ENCODE results near the gene PTGER4. TPM values are rescaled to one million over a fixed set of nuclear protein-coding genes. Genes with fewer than 3 reads are reported as not detected.

PTGER4 gene
- total RNA-seq, 1 experiment from 2014 or later: 0.92 TPM

DNA sequence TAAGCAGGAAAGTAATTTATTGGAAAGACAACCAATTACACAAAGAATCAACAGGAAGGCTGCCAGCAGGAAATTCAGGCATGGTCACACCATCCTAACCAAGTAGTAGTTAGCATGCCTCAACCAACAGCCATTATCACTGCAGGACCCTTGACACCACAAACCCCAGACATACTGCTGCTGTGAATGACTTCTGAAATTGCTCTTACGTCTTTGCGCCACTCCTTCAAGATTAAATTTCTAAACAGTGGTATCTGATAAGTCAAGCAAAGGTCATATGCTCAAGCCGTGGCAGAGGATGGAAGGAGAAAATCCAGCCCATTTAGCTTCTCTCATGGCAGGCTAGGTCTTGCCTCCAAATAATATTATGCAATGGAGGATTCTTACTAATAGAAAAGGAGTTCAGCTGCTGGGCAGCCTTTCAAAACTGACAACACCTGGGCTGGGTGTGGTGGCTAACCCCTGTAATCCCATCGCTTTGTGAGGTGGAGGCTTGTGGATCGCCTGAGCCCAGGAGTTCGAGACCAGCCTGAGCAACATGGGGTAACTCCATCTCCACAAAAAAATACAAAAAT lies 5.0 kb upstream of the PTGER4 start (continued):
- TF ChIP-seq, protein P1, sequence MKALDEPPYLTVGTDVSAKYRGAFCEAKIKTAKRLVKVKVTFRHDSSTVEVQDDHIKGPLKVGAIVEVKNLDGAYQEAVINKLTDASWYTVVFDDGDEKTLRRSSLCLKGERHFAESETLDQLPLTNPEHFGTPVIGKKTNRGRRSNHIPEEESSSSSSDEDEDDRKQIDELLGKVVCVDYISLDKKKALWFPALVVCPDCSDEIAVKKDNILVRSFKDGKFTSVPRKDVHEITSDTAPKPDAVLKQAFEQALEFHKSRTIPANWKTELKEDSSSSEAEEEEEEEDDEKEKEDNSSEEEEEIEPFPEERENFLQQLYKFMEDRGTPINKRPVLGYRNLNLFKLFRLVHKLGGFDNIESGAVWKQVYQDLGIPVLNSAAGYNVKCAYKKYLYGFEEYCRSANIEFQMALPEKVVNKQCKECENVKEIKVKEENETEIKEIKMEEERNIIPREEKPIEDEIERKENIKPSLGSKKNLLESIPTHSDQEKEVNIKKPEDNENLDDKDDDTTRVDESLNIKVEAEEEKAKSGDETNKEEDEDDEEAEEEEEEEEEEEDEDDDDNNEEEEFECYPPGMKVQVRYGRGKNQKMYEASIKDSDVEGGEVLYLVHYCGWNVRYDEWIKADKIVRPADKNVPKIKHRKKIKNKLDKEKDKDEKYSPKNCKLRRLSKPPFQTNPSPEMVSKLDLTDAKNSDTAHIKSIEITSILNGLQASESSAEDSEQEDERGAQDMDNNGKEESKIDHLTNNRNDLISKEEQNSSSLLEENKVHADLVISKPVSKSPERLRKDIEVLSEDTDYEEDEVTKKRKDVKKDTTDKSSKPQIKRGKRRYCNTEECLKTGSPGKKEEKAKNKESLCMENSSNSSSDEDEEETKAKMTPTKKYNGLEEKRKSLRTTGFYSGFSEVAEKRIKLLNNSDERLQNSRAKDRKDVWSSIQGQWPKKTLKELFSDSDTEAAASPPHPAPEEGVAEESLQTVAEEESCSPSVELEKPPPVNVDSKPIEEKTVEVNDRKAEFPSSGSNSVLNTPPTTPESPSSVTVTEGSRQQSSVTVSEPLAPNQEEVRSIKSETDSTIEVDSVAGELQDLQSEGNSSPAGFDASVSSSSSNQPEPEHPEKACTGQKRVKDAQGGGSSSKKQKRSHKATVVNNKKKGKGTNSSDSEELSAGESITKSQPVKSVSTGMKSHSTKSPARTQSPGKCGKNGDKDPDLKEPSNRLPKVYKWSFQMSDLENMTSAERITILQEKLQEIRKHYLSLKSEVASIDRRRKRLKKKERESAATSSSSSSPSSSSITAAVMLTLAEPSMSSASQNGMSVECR (CRISPR knock-in tag; IDR thresholded peaks at IDR 0.05; ENCODE audit: borderline replicate concordance): no peak
- TF ChIP-seq NFE2L1 (CRISPR knock-in tag; IDR thresholded peaks at IDR 0.05) (no peak), GRHL2 (CRISPR knock-in tag; IDR thresholded peaks at IDR 0.05; ENCODE audit: insufficient replicate concordance, severe bottlenecking) (no peak), ZNF219 (CRISPR knock-in tag; IDR thresholded peaks at IDR 0.05; ENCODE audit: borderline replicate concordance) (no peak), SP1 (CRISPR knock-in tag; conservative IDR thresholded peaks at IDR 0.05) (no peak), RELA (CRISPR knock-in tag; IDR thresholded peaks at IDR 0.05; ENCODE audit: borderline replicate concordance) (no peak), EMX1 (CRISPR knock-in tag; IDR thresholded peaks at IDR 0.05) (no peak)
- TF ChIP-seq, protein P2, sequence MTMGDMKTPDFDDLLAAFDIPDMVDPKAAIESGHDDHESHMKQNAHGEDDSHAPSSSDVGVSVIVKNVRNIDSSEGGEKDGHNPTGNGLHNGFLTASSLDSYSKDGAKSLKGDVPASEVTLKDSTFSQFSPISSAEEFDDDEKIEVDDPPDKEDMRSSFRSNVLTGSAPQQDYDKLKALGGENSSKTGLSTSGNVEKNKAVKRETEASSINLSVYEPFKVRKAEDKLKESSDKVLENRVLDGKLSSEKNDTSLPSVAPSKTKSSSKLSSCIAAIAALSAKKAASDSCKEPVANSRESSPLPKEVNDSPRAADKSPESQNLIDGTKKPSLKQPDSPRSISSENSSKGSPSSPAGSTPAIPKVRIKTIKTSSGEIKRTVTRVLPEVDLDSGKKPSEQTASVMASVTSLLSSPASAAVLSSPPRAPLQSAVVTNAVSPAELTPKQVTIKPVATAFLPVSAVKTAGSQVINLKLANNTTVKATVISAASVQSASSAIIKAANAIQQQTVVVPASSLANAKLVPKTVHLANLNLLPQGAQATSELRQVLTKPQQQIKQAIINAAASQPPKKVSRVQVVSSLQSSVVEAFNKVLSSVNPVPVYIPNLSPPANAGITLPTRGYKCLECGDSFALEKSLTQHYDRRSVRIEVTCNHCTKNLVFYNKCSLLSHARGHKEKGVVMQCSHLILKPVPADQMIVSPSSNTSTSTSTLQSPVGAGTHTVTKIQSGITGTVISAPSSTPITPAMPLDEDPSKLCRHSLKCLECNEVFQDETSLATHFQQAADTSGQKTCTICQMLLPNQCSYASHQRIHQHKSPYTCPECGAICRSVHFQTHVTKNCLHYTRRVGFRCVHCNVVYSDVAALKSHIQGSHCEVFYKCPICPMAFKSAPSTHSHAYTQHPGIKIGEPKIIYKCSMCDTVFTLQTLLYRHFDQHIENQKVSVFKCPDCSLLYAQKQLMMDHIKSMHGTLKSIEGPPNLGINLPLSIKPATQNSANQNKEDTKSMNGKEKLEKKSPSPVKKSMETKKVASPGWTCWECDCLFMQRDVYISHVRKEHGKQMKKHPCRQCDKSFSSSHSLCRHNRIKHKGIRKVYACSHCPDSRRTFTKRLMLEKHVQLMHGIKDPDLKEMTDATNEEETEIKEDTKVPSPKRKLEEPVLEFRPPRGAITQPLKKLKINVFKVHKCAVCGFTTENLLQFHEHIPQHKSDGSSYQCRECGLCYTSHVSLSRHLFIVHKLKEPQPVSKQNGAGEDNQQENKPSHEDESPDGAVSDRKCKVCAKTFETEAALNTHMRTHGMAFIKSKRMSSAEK (CRISPR knock-in tag; IDR thresholded peaks at IDR 0.05; ENCODE audit: borderline replicate concordance): no peak
- TF ChIP-seq, protein P3, sequence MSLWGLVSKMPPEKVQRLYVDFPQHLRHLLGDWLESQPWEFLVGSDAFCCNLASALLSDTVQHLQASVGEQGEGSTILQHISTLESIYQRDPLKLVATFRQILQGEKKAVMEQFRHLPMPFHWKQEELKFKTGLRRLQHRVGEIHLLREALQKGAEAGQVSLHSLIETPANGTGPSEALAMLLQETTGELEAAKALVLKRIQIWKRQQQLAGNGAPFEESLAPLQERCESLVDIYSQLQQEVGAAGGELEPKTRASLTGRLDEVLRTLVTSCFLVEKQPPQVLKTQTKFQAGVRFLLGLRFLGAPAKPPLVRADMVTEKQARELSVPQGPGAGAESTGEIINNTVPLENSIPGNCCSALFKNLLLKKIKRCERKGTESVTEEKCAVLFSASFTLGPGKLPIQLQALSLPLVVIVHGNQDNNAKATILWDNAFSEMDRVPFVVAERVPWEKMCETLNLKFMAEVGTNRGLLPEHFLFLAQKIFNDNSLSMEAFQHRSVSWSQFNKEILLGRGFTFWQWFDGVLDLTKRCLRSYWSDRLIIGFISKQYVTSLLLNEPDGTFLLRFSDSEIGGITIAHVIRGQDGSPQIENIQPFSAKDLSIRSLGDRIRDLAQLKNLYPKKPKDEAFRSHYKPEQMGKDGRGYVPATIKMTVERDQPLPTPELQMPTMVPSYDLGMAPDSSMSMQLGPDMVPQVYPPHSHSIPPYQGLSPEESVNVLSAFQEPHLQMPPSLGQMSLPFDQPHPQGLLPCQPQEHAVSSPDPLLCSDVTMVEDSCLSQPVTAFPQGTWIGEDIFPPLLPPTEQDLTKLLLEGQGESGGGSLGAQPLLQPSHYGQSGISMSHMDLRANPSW (CRISPR knock-in tag; conservative IDR thresholded peaks at IDR 0.05; ENCODE audit: low read depth): no peak
- TF ChIP-seq, protein P4, sequence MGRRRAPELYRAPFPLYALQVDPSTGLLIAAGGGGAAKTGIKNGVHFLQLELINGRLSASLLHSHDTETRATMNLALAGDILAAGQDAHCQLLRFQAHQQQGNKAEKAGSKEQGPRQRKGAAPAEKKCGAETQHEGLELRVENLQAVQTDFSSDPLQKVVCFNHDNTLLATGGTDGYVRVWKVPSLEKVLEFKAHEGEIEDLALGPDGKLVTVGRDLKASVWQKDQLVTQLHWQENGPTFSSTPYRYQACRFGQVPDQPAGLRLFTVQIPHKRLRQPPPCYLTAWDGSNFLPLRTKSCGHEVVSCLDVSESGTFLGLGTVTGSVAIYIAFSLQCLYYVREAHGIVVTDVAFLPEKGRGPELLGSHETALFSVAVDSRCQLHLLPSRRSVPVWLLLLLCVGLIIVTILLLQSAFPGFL (CRISPR knock-in tag; IDR thresholded peaks at IDR 0.05; ENCODE audit: borderline replicate concordance): no peak
- TF ChIP-seq, protein P5, sequence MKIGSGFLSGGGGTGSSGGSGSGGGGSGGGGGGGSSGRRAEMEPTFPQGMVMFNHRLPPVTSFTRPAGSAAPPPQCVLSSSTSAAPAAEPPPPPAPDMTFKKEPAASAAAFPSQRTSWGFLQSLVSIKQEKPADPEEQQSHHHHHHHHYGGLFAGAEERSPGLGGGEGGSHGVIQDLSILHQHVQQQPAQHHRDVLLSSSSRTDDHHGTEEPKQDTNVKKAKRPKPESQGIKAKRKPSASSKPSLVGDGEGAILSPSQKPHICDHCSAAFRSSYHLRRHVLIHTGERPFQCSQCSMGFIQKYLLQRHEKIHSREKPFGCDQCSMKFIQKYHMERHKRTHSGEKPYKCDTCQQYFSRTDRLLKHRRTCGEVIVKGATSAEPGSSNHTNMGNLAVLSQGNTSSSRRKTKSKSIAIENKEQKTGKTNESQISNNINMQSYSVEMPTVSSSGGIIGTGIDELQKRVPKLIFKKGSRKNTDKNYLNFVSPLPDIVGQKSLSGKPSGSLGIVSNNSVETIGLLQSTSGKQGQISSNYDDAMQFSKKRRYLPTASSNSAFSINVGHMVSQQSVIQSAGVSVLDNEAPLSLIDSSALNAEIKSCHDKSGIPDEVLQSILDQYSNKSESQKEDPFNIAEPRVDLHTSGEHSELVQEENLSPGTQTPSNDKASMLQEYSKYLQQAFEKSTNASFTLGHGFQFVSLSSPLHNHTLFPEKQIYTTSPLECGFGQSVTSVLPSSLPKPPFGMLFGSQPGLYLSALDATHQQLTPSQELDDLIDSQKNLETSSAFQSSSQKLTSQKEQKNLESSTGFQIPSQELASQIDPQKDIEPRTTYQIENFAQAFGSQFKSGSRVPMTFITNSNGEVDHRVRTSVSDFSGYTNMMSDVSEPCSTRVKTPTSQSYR (CRISPR knock-in tag; IDR thresholded peaks at IDR 0.05): no peak
- TF ChIP-seq, protein P6, sequence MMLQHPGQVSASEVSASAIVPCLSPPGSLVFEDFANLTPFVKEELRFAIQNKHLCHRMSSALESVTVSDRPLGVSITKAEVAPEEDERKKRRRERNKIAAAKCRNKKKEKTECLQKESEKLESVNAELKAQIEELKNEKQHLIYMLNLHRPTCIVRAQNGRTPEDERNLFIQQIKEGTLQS (CRISPR knock-in tag; conservative IDR thresholded peaks at IDR 0.05): no peak
